ENCODE data around the gene ZNF547.
A peak's percentile ranks its signal among the peaks of the same experiment; 100 is the strongest.

Gene ZNF547

GRCh38 chr19:57320180-57321084, 42.9 kb upstream of the ZNF547 start, which contains the start of gene ZNF543 (continued):
- TF ChIP-seq PATZ1 (tag by site-specific recombination; IDR thresholded peaks at IDR 0.05) (peak; percentile 42; the same call in 1 of the 2 replicates), ZNF157 (tag by site-specific recombination; IDR thresholded peaks at IDR 0.05) (no peak), SP2 (tag by site-specific recombination; IDR thresholded peaks at IDR 0.05) (peak; percentile 95), ZEB2 (tag by site-specific recombination; IDR thresholded peaks at IDR 0.05) (0 out of 2 replicates have a peak, but pooled peaks have one; percentile 12), ZNF701 (tag by site-specific recombination; IDR thresholded peaks at IDR 0.05) (no peak), ZNF776 (tag by site-specific recombination; IDR thresholded peaks at IDR 0.05; ENCODE audit: borderline replicate concordance) (no peak), ZNF223 (tag by site-specific recombination; IDR thresholded peaks at IDR 0.05) (no peak), ZBTB26 (tag by site-specific recombination; optimal IDR thresholded peaks at IDR 0.05) (peak; percentile 62), ZNF645 (tag by site-specific recombination; IDR thresholded peaks at IDR 0.05) (no peak), PRDM2 (tag by site-specific recombination; IDR thresholded peaks at IDR 0.05; ENCODE audit: borderline replicate concordance) (no peak), ATF2 (tag by site-specific recombination; IDR thresholded peaks at IDR 0.05; ENCODE audit: low read depth) (peak; percentile 99), ZNF561 (tag by site-specific recombination; IDR thresholded peaks at IDR 0.05; ENCODE audit: borderline replicate concordance) (0 out of 2 replicates have a peak, but pooled peaks have one; percentile 31), ZBTB21 (tag by site-specific recombination; IDR thresholded peaks at IDR 0.05) (peak; percentile 94), ELK4 (IDR thresholded peaks at IDR 0.05; ENCODE audit: borderline replicate concordance, low read depth, low read length) (no peak), KLF17 (tag by site-specific recombination; IDR thresholded peaks at IDR 0.05) (0 out of 2 replicates have a peak, but pooled peaks have one; percentile 27), GLIS1 (tag by site-specific recombination; IDR thresholded peaks at IDR 0.05) (peak; percentile 80), ZNF555 (tag by site-specific recombination; conservative IDR thresholded peaks at IDR 0.05) (no peak), PRDM6 (tag by site-specific recombination; IDR thresholded peaks at IDR 0.05) (no peak), ZNF544 (tag by site-specific recombination; IDR thresholded peaks at IDR 0.05) (no peak), GLIS2 (tag by site-specific recombination; IDR thresholded peaks at IDR 0.05) (peak; percentile 61; the same call in 1 of the 2 replicates), ZXDB (tag by site-specific recombination; IDR thresholded peaks at IDR 0.05) (peak; percentile 83)

Data from HEK293 (cell line).